Measurements from ENCODE around the gene RNF19B. TPM values are rescaled to one million over a fixed set of nuclear protein-coding genes. Genes with fewer than 3 reads are reported as not detected.
A peak's percentile ranks its signal among the peaks of the same experiment; 100 is the strongest.

RNF19B gene
- total and polyA plus RNA-seq, 7 donors, result 10.4 to 32.5 (median 18.8) TPM

DNA sequence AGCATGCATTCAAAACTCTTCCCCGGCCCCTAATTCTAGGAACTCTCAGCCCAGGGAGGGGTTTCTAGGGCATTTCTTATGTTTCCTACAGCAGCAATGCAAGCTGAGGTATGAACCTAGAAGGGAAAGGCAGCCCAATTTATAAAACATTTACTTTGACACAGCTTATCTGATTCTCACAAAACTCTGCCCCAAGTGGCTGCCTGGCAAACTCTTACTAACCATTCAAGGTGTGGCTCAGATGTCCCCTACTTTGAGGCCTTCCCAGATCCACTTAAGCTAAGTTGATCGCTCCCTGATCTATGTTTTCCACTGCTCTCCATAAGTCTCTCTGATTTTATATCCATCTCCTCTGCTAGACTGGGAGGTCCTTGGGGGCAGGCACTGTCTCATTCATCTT is 36.7 kb upstream of the RNF19B start:
- Histone ChIP-seq H3K36me3 (ENCODE audit: insufficient read depth in 1 of 2, low read depth in 1 of 2) (peaks cover 0 to 3% of the 10 kb centered on the region in 2 donors), H3K9me3 (no peaks in the 10 kb centered on the region), H3K27ac (no peak overlapping the region), H3K27me3 (ENCODE audit: insufficient read depth in 3 of 3, low read length in 2 of 3) (no peaks in the 10 kb centered on the region), H3K4me1 (peaks cover 32% of the 10 kb centered on the region), H3K4me3 (no peak overlapping the region)
- DNase-seq (no peak), ATAC-seq (no peak)
- TF ChIP-seq, protein P1, sequence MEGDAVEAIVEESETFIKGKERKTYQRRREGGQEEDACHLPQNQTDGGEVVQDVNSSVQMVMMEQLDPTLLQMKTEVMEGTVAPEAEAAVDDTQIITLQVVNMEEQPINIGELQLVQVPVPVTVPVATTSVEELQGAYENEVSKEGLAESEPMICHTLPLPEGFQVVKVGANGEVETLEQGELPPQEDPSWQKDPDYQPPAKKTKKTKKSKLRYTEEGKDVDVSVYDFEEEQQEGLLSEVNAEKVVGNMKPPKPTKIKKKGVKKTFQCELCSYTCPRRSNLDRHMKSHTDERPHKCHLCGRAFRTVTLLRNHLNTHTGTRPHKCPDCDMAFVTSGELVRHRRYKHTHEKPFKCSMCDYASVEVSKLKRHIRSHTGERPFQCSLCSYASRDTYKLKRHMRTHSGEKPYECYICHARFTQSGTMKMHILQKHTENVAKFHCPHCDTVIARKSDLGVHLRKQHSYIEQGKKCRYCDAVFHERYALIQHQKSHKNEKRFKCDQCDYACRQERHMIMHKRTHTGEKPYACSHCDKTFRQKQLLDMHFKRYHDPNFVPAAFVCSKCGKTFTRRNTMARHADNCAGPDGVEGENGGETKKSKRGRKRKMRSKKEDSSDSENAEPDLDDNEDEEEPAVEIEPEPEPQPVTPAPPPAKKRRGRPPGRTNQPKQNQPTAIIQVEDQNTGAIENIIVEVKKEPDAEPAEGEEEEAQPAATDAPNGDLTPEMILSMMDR (IDR thresholded peaks at IDR 0.05), result no peak
- intact Hi-C loops (cut with DNase I), result no loop called here
- WGBS, 3 donors, result 86 to 100% (median 95%) methylated on average over 2 of the region's 2 CpGs

DNA sequence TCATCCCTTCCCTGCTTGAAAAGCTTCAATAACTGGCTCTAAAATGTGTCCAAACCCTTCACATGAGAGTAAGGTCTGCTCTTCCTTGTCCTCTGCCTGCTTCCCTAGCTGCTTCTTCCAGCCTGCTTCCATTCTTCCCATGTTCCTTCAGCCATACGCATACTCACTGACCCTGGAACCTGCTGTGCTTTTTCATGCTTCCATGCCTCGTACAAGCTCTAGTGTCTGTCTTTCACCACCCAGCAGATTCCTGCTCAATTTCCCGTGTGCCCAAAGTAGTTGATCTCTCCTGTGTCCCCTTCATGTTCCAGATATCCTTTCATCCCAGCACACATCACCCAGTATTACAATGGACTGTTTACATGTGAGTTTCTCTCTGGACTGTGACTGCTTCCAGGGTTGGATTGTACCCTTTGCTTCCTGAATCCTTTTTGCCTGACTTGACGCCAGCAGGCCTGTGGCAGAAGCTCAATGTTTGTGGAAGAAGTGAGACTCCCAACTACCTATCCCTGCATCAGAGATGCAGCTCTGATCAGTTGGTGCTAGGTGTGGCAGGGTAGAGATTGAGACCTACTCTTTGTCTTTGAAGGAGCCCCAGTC is 35.9 kb upstream of the RNF19B start:
- Histone ChIP-seq H3K4me3 (no peak overlapping the region), H3K9me3 (no peaks in the 10 kb centered on the region), H3K4me1 (peaks cover 32% of the 10 kb centered on the region), H3K36me3 (ENCODE audit: insufficient read depth in 1 of 2, low read depth in 1 of 2) (peaks cover 0 to 3% of the 10 kb centered on the region in 2 donors), H3K27me3 (ENCODE audit: insufficient read depth in 3 of 3, low read length in 2 of 3) (no peaks in the 10 kb centered on the region), H3K27ac (no peak overlapping the region)
- TF ChIP-seq, protein P1 (IDR thresholded peaks at IDR 0.05), result no peak
- ATAC-seq (no peak), DNase-seq (no peak)
- WGBS, 3 donors, result 63 to 80% (median 64%) methylated on average over 4 of the region's 4 CpGs
- intact Hi-C loops (cut with DNase I), result no loop called here

DNA sequence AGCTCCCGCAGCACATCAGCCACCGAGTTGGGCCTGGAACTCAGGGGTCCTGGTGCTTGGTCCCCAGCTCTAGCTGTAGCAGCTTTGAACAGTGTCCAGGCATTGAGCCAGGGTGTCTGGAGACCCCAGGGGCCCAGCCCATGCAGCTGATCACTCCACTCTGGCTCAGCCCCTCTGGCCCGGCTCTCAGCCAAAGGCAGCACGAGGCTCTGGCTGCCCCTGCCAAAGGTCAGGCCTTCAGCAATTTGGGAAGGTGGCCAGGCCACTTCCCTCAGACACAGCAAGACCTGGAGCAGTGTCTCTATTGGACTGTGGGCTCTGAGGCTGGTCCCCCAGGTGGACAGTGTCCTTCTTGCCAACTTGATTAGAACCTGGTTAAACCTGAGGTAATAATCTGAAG is 34.4 kb upstream of the RNF19B start:
- Histone ChIP-seq H3K36me3 (ENCODE audit: insufficient read depth in 1 of 2, low read depth in 1 of 2) (peaks cover 0 to 3% of the 10 kb centered on the region in 2 donors), H3K4me3 (no peak overlapping the region), H3K27ac (no peak overlapping the region), H3K27me3 (ENCODE audit: insufficient read depth in 3 of 3, low read length in 2 of 3) (no peaks in the 10 kb centered on the region), H3K9me3 (no peaks in the 10 kb centered on the region), H3K4me1 (peaks cover 30% of the 10 kb centered on the region)
- WGBS, 3 donors, result 27 to 35% (median 31%) methylated on average over 4 of the region's 4 CpGs
- ATAC-seq (peak in 3 of 4 donors; percentile 17 to 32 (median 24)), DNase-seq (peak in 1 of 2 donors; percentile 37)
- TF ChIP-seq, protein P1 (IDR thresholded peaks at IDR 0.05), result no peak
- intact Hi-C loops (cut with DNase I), result no loop called here

DNA sequence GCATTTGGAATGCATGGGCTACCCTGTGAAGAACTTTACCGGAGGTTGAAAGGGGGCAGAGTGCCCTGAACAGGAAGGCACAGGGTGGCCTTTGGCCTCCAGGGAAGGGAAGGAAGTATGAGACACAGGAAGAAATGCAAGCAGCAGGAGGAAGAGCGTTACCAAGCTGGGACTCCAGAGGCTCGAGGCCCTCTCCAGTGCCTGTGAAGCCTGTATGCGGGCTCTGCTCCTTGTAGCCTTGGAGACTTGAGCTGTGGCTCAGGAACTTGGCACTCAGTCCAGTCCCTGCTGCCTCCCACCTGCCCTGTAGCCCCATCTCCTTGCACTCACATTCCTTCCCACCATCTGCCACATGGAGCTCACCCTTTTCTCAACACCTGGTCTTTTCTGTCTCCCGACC is 33.5 kb upstream of the RNF19B start:
- Histone ChIP-seq H3K4me3 (no peak overlapping the region), H3K9me3 (no peaks in the 10 kb centered on the region), H3K27ac (peak overlapping the region; percentile 2), H3K27me3 (ENCODE audit: insufficient read depth in 3 of 3, low read length in 2 of 3) (no peaks in the 10 kb centered on the region), H3K36me3 (ENCODE audit: insufficient read depth in 1 of 2, low read depth in 1 of 2) (peaks cover 0 to 3% of the 10 kb centered on the region in 2 donors), H3K4me1 (peaks cover 30% of the 10 kb centered on the region)
- no peak for DNase-seq
- intact Hi-C loops (cut with DNase I), result no loop called here
- TF ChIP-seq, protein P1 (IDR thresholded peaks at IDR 0.05), result no peak
- peak in 1 of 4 donors; percentile 21 for ATAC-seq
- WGBS, 3 donors, result 59 to 65% (median 60%) methylated on average over 5 of the region's 5 CpGs

Measured in psoas muscle (tissue), 8 donors.